Activated T-cell treated with anti-CD3 and anti-CD28 coated beads for 1 hour (primary cell): Measurements from ENCODE around the gene PLXNB1.
A peak's percentile ranks its signal among the peaks of the same experiment; 100 is the strongest.

Experiments
- DNase-seq: peaks from one replicate; pipeline ENCODE4 v3.0.0-alpha.2; 2020; ENCODE audit warnings: low read depth

The PLXNB1 gene

GRCh38 chr3:48432411-48433371 lies 2.8 kb upstream of the PLXNB1 start:
- DNase-seq = no peak

GRCh38 chr3:48431224-48432029 lies 1.5 kb upstream of the PLXNB1 start:
- DNase-seq = no peak

- no peak for DNase-seq
Measured at GRCh38 chr3:48430708-48431101, 819 bp upstream of the PLXNB1 start.

GRCh38 chr3:48429317-48429959 lies 448 bp downstream of the PLXNB1 start:
- peak; percentile 55 for DNase-seq

GRCh38 chr3:48428572-48429316 lies 1.1 kb downstream of the PLXNB1 start:
- no peak for DNase-seq

GRCh38 chr3:48428088-48428571 lies 1.8 kb downstream of the PLXNB1 start:
- DNase-seq = no peak

- no peak for DNase-seq
Measured at GRCh38 chr3:48427630-48427962, 2.3 kb downstream of the PLXNB1 start.

GRCh38 chr3:48426944-48427629 lies 2.8 kb downstream of the PLXNB1 start:
- no peak for DNase-seq

- DNase-seq = no peak
Measured at GRCh38 chr3:48426401-48426909, 3.4 kb downstream of the PLXNB1 start.

GRCh38 chr3:48425281-48425812 lies 4.5 kb downstream of the PLXNB1 start:
- no peak for DNase-seq

GRCh38 chr3:48423883-48424695 lies 5.8 kb downstream of the PLXNB1 start:
- DNase-seq = no peak

GRCh38 chr3:48423241-48423882 lies 6.5 kb downstream of the PLXNB1 start:
- DNase-seq = no peak

- DNase-seq = no peak
Measured at GRCh38 chr3:48422681-48423080, 7.2 kb downstream of the PLXNB1 start.

GRCh38 chr3:48422272-48422671 lies 7.6 kb downstream of the PLXNB1 start:
- DNase-seq = no peak

- DNase-seq = no peak
Measured at GRCh38 chr3:48420561-48420960, 9.3 kb downstream of the PLXNB1 start.

- no peak for DNase-seq
Measured at GRCh38 chr3:48419597-48419996, 10.3 kb downstream of the PLXNB1 start.

- DNase-seq = no peak
Measured at GRCh38 chr3:48419149-48419548, 10.7 kb downstream of the PLXNB1 start.

- DNase-seq = no peak
Measured at GRCh38 chr3:48418651-48419050, 11.2 kb downstream of the PLXNB1 start.

GRCh38 chr3:48418140-48418539 lies 11.7 kb downstream of the PLXNB1 start:
- no peak for DNase-seq
